IMR-90 (cell line): ENCODE results near the gene IL5RA. TPM values are rescaled to one million over a fixed set of nuclear protein-coding genes. Genes with fewer than 3 reads are reported as not detected.

ENCODE experiments used
- ATAC-seq: fragments of 200-7000 bp; cut with Tn5 transposase; 2 replicates; pipeline ENCODE4 v1.9.1; 2020; ENCODE audit warnings: low read depth, mild to moderate bottlenecking, moderate library complexity
- BruUV-seq: library from RNA; stranded (reverse); fragments of 400-500 nt; replicated peaks from 2 replicates; lab custom pipeline; 2021; lab: Mats Ljungman, UMichigan
- CTCF ChIA-PET: fragments of 300-600 bp; formaldehyde crosslinking; extraction: SDS; loops from one replicate; lab custom pipeline; 2021; ENCODE audit warnings: antibody characterized with exemption; lab: Yijun Ruan, JAX
- POLR2A ChIA-PET: fragments of 300-600 bp; sonication (Branson Sonifier 250); formaldehyde crosslinking; loops from one replicate; lab custom pipeline; 2022; ENCODE audit warnings: antibody characterized with exemption; ENCODE audit not compliant: unreplicated experiment; lab: Charles Lee
- DNase-seq: peaks from one replicate; pipeline ENCODE4 v3.0.0; 2013
- H2AFZ ChIP-seq: replicated peaks from 2 replicates; pipeline ENCODE3; 2013; ENCODE audit warnings: low read length, mild to moderate bottlenecking; ENCODE audit not compliant: poor library complexity
- H2AK5ac ChIP-seq: 2 replicates; pipeline ENCODE4 v1.6.1; 2013; ENCODE audit warnings: low read depth, low read length, inconsistent platforms
- H2AK9ac ChIP-seq: replicated peaks from 2 replicates; pipeline ENCODE3; 2013; ENCODE audit warnings: mild to moderate bottlenecking, low read depth, low read length, moderate library complexity; ENCODE audit not compliant: poor library complexity
- H2BK120ac ChIP-seq: 2 replicates; pipeline ENCODE4 v1.6.1; 2013; ENCODE audit warnings: low read depth, low read length, inconsistent platforms
- H2BK15ac ChIP-seq: 3 replicates; pipeline ENCODE4 v1.6.1; 2013; ENCODE audit warnings: low read depth, low read length, inconsistent platforms
- H2BK20ac ChIP-seq: 2 replicates; pipeline ENCODE4 v1.6.1; 2013; ENCODE audit warnings: low read depth, mild to moderate bottlenecking, inconsistent platforms, low read length, moderate library complexity
- H2BK5ac ChIP-seq: 2 replicates; pipeline ENCODE4 v1.6.1; 2013; ENCODE audit warnings: mild to moderate bottlenecking, low read depth, low read length, inconsistent platforms; ENCODE audit not compliant: poor library complexity, severe bottlenecking
- H3K14ac ChIP-seq: replicated peaks from 2 replicates; pipeline ENCODE4 v1.6.1; 2013; ENCODE audit warnings: low read depth, low read length, inconsistent platforms
- H3K18ac ChIP-seq: 2 replicates; pipeline ENCODE4 v1.6.1; 2013; ENCODE audit warnings: low read depth, low read length, control low read depth
- H3K23ac ChIP-seq: 2 replicates; pipeline ENCODE4 v1.6.1; 2013; ENCODE audit warnings: low read depth, low read length, inconsistent platforms
- H3K27ac ChIP-seq: 2 replicates; pipeline ENCODE4 v1.5.1; 2013; ENCODE audit warnings: mild to moderate bottlenecking, control low read depth, low read length; ENCODE audit not compliant: insufficient read depth
- H3K27me3 ChIP-seq: 2 replicates; pipeline ENCODE4 v1.6.1; 2013; ENCODE audit warnings: low read length; ENCODE audit not compliant: control insufficient read depth, insufficient read depth
- H3K36me3 ChIP-seq: 2 replicates; pipeline ENCODE4 v1.6.1; 2013; ENCODE audit warnings: low read length, mixed read lengths; ENCODE audit not compliant: control insufficient read depth, insufficient read depth
- H3K4ac ChIP-seq: 2 replicates; pipeline ENCODE4 v1.6.1; 2013; ENCODE audit warnings: low read depth, low read length, inconsistent platforms
- H3K4me1 ChIP-seq: 2 replicates; pipeline ENCODE4 v1.6.1; 2013; ENCODE audit warnings: low read length, mixed read lengths; ENCODE audit not compliant: control insufficient read depth, insufficient read depth
- H3K4me2 ChIP-seq: 2 replicates; pipeline ENCODE4 v1.6.1; 2013; ENCODE audit warnings: low read depth, mild to moderate bottlenecking, control low read depth, low read length, moderate library complexity
- H3K4me3 ChIP-seq: 2 replicates; pipeline ENCODE4 v1.5.1; 2013; ENCODE audit warnings: low read depth, mild to moderate bottlenecking, control low read depth, low read length, moderate library complexity; ENCODE audit not compliant: insufficient read depth
- H3K56ac ChIP-seq: 2 replicates; pipeline ENCODE4 v1.6.1; 2013; ENCODE audit warnings: low read length, inconsistent platforms; ENCODE audit not compliant: insufficient read depth; ENCODE audit errors: extremely low read depth
- H3K79me1 ChIP-seq, 2 experiments: 2 replicates each; pipeline ENCODE4 v1.6.1; 2013; ENCODE audit warnings: low read length in 2 of 2, inconsistent platforms in 1 of 2, low read depth in 1 of 2
- H3K9ac ChIP-seq: 2 replicates; pipeline ENCODE4 v1.6.1; 2013; ENCODE audit warnings: low read depth, low read length, control low read depth
- H3K9me1 ChIP-seq: 2 replicates; pipeline ENCODE4 v1.6.1; 2013; ENCODE audit warnings: low read length, inconsistent platforms; ENCODE audit not compliant: insufficient read depth
- H3K9me3 ChIP-seq: 2 replicates; pipeline ENCODE4 v1.6.1; 2013; ENCODE audit warnings: low read length; ENCODE audit not compliant: control insufficient read depth, insufficient read depth
- H4K20me1 ChIP-seq: 2 replicates; pipeline ENCODE4 v1.6.1; 2013; ENCODE audit warnings: low read length, inconsistent platforms; ENCODE audit not compliant: insufficient read depth
- H4K5ac ChIP-seq: 2 replicates; pipeline ENCODE4 v1.6.1; 2013; ENCODE audit warnings: mild to moderate bottlenecking, low read depth, low read length, control low read depth
- H4K8ac ChIP-seq, 2 experiments: 2 replicates each; pipeline ENCODE4 v1.6.1; 2013; ENCODE audit warnings: low read depth in 2 of 2, low read length in 2 of 2, control low read depth in 1 of 2, inconsistent platforms in 1 of 2
- H4K91ac ChIP-seq: 2 replicates; pipeline ENCODE4 v1.6.1; 2013; ENCODE audit warnings: low read depth, low read length, inconsistent platforms; ENCODE audit not compliant: insufficient read depth
- BHLHE40 ChIP-seq: fragments of 150-350 bp; IDR thresholded peaks from 2 replicates; pipeline ENCODE4 v1.6.1; 2016; ENCODE audit warnings: mild to moderate bottlenecking, low read depth, low read length
- CTCF ChIP-seq: conservative IDR thresholded peaks from 2 replicates; pipeline ENCODE4 v1.5.1; 2012; ENCODE audit warnings: mild to moderate bottlenecking, low read depth, low read length, improper control_type of control experiment
- POLR2A ChIP-seq: IDR thresholded peaks from 2 replicates; pipeline ENCODE4 v1.6.1; 2012; ENCODE audit warnings: mild to moderate bottlenecking, low read depth, low read length
- WGBS, 2 experiments: methylation state at CpG; one replicate each; pipeline versions ENCODE4 v1.1.5 to v1.1.7; 2013; ENCODE audit warnings: missing lambda C conversion rate in 2 of 2; ENCODE audit not compliant: insufficient read length in 1 of 2; ENCODE audit errors: extremely low coverage in 2 of 2; 5-methylcytosine and 5-hydroxymethylcytosine counted together
- dilution Hi-C: fragments of 300-500 bp; cut with HindIII; formaldehyde crosslinking; loops from one replicate; pipeline ENCODE4 v1.14.3; 2018; ENCODE audit warnings: low sequenced_read_pairs; ENCODE audit not compliant: unreplicated experiment
- in situ Hi-C: fragments of 300-500 bp; cut with MboI; formaldehyde crosslinking; loops from 3 replicates; pipeline ENCODE4 v1.14.3; 2019; ENCODE audit warnings: low sequenced_read_pairs, inconsistent platforms, mixed read lengths
- intact Hi-C: fragments of 100-400 bp; cut with micrococcal nuclease; formaldehyde crosslinking; loops from 2 replicates; pipeline ENCODE4 v1.10.0; 2022
- polyA plus RNA-seq, 3 experiments: library from polyadenylated mRNA; depleted of rRNA; stranded (reverse); fragments of >200 nt; gene quantifications; 2 replicates each; pipeline ENCODE4 v1.2.3, GENCODE V29; 2012; ENCODE audit warnings: low replicate concordance in 1 of 3
- total RNA-seq: library from RNA; depleted of rRNA; stranded (reverse); fragments of >200 nt; gene quantifications from 2 replicates; pipeline ENCODE4 v1.2.3, GENCODE V29; 2012

IL5RA gene
- total and polyA plus RNA-seq, 2 of the 4 experiments (the other 2 are of a cell fraction): not detected

- H3K18ac ChIP-seq: no peak overlapping the region
- no peak overlapping the region for H2BK120ac ChIP-seq
- no peak overlapping the region for H2BK20ac ChIP-seq
- H3K27me3 ChIP-seq: no peaks in the 10 kb centered on the region
- no peaks in the 10 kb centered on the region for H3K36me3 ChIP-seq
- H2AK5ac ChIP-seq: no peak overlapping the region
- no peak overlapping the region for H3K4me3 ChIP-seq
- no TSS peak for BruUV-seq
- no peak overlapping the region for H3K56ac ChIP-seq
- CTCF ChIA-PET: no interaction called here
- no peaks in the 10 kb centered on the region for H4K20me1 ChIP-seq
- no peaks in the 10 kb centered on the region for H3K9me1 ChIP-seq
- H3K9me3 ChIP-seq: peaks cover 2% of the 10 kb centered on the region; the same call in 1 of the 2 replicates
- no peak overlapping the region for H2BK5ac ChIP-seq
- no peak overlapping the region for H4K8ac ChIP-seq
- no peak overlapping the region for H3K4me2 ChIP-seq
- no CpG with 5 or more reads among the region's 2 CpGs for WGBS, 2 experiments
- no peaks in the 10 kb centered on the region for H3K79me1 ChIP-seq
- no peak overlapping the region for H4K91ac ChIP-seq
- H2BK15ac ChIP-seq: no peak overlapping the region
- H3K9ac ChIP-seq: no peak overlapping the region
- no peak overlapping the region for H2AFZ ChIP-seq
- DNase-seq (no peak), ATAC-seq (no peak)
- intact Hi-C loops: no loop called here
- dilution Hi-C loops: no loop called here
- in situ Hi-C loops: no loop called here
- POLR2A ChIA-PET: no interaction called here
- H3K23ac ChIP-seq: no peak overlapping the region
- H3K27ac ChIP-seq: no peak overlapping the region
- H2AK9ac ChIP-seq: no peak overlapping the region
- no peak overlapping the region for H3K14ac ChIP-seq
- no peak overlapping the region for H4K5ac ChIP-seq
- TF ChIP-seq CTCF (no peak), BHLHE40 (no peak), POLR2A (no peak)
- no peak overlapping the region for H3K4ac ChIP-seq
- no peaks in the 10 kb centered on the region for H3K4me1 ChIP-seq
These were observed 27.8 kb downstream of the IL5RA start for GRCh38 chr3:3082234-3082924.
